GM15510 (cell line): Measurements from ENCODE around the gene THEM5.

Experiments
- POLR2A ChIP-seq: IDR thresholded peaks from 3 replicates; pipeline ENCODE4 v1.6.1; 2011; ENCODE audit warnings: borderline replicate concordance; ENCODE audit not compliant: insufficient read length; ENCODE audit errors: extremely low read depth

Gene THEM5

GRCh38 chr1:151853411-151853943 is at the start of gene THEM5:
Gene THEM5 (minus strand): TSS chr1:151853712. CDS start chr1:151853565, 147 bp downstream.
- TF ChIP-seq POLR2A: no peak

GRCh38 chr1:151902858-151903257 is 49.3 kb upstream of the THEM5 start:
- TF ChIP-seq POLR2A: no peak

GRCh38 chr1:151898519-151898991 is 45.0 kb upstream of the THEM5 start:
- TF ChIP-seq POLR2A: no peak

- no peak for TF ChIP-seq POLR2A
Observed at GRCh38 chr1:151897991-151898431, 44.5 kb upstream of the THEM5 start.

- TF ChIP-seq POLR2A: no peak
Observed at GRCh38 chr1:151893176-151893924, 39.8 kb upstream of the THEM5 start.

- no peak for TF ChIP-seq POLR2A
Observed at GRCh38 chr1:151892190-151892589, 38.7 kb upstream of the THEM5 start.

- no peak for TF ChIP-seq POLR2A
Observed at GRCh38 chr1:151891512-151891911, 38.0 kb upstream of the THEM5 start.

- no peak for TF ChIP-seq POLR2A
Observed at GRCh38 chr1:151888972-151889570, 35.6 kb upstream of the THEM5 start.

GRCh38 chr1:151887028-151887427 is 33.5 kb upstream of the THEM5 start:
- no peak for TF ChIP-seq POLR2A

- no peak for TF ChIP-seq POLR2A
Observed at GRCh38 chr1:151885479-151885878, 32.0 kb upstream of the THEM5 start.

- no peak for TF ChIP-seq POLR2A
Observed at GRCh38 chr1:151882466-151882865, 29.0 kb upstream of the THEM5 start.

GRCh38 chr1:151881479-151881878 is 28.0 kb upstream of the THEM5 start:
- TF ChIP-seq POLR2A: no peak

GRCh38 chr1:151875419-151876097 is 22.0 kb upstream of the THEM5 start:
- TF ChIP-seq POLR2A: no peak

- TF ChIP-seq POLR2A: no peak
Observed at GRCh38 chr1:151871284-151872030, 17.9 kb upstream of the THEM5 start.
